Measurements from ENCODE around the gene PTPRE.
A peak's percentile ranks its signal among the peaks of the same experiment; 100 is the strongest.

Gene PTPRE

DNA sequence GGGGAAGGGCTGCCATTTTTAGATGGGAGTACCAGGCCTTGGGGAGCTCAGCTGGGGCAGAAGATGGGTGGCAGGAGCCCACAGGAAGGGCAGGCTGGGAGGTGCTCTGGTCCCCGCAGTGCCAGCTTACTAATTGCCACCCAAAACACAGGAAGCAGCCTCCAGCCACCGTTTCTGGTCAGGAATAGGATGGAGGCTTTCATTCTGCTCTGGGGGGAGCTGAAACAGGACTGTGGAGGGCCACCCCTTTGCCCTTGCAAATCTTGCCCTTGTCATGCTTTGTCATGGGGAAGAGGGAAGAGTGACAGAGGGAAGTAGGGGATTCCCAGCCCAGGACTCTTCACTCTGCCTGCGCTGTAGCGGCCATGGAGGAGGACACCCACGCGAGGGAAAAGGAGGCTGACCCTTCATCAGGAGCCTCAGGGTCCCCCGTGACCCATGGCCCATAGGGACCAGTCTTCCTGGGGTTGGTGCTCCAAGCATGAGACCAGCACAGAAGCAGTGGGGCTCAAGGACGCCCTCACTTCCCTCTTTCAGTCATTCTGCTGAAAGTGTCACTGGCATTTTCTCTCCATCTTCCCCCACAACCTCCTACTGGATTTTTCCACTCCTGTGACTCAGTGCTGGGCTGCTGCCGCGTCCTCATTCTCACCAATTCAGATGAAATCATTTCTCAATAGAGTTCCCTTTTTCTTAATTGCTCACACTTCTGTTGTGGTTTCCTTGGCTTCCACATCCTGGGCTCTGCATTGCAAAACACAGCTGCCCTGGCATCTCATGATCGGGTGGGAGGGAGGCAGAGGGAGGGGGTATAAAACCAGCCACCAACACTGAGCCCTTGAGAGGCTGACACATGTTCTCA lies 157.4 kb downstream of the PTPRE start:
- peak; percentile 72 for DNase-seq

DNA sequence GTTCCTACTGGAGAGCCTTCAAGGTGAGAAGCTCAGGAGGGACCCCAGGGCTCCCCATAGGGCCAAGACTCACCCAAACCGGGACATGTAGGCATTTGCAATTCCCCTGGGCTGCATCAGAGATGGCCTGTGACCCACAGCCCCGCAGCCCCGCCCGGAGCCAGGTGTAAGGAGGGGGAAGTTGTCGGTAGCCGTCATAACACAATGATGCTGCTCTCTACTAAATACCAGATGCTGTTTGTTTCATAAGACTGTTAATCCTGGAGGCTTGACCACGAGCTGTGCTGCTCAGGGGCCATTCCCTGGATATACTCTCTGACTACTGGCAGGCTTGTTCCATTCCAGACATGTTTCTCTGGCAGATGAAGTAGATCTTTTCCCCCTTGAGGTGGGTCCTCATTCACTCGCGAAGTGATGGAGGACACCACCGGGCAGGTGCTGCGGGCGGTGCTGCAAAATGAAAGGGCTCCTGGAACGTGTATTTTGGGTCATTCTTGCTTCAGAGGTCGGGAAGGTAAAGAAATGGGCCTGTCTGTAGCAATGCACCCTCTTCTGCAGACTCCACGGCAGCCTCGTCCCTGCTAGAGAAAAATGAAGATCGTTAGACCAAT lies 158.2 kb downstream of the PTPRE start:
- no peak for DNase-seq

DNA sequence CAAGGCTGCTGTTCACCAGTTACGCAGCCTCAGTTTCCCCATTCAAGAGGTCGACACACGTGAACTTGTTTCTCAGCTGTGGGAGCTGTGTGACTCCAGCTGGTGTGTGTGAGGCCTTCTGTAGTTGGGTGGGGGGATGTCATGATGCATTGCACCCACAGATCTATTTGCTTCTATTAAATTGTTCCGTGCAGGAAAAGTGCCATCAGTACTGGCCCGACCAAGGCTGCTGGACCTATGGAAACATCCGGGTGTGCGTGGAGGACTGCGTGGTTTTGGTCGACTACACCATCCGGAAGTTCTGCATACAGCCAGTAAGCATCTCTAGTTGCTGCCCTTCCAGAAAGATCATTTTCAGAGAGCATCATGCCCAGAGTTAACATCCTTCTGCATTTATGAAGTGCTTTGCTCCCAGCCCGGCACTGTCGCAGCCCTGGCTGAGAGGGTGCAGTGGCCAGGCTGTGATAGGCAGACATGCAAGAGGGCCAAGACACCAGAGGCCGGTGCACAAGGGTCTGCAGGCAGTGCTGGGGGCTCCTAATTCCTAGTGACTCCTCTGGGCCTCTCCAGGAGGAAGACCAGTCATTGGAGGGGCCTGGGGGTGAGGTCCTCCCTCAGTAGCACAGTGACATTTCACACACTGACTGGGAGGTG lies 159.1 kb downstream of the PTPRE start:
- no peak for DNase-seq

DNA sequence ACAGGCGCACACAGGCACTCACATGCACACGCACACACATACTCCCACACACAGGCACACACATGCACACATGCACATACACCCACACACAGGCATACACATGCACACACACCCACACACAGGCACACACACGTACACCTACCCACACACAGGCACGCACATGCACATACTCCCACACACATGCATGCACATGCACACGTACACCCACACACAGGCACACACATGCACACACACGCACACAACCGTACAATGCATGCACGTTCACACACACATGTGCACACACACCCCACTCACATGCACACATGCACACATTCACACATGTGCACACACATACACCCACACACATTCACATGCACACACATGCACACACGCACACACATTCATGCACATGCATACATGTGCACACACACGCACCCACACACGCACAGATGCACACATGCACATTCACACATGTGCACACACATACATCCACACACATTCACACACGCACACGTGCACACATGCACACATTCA lies 160.0 kb downstream of the PTPRE start:
- DNase-seq: no peak

DNA sequence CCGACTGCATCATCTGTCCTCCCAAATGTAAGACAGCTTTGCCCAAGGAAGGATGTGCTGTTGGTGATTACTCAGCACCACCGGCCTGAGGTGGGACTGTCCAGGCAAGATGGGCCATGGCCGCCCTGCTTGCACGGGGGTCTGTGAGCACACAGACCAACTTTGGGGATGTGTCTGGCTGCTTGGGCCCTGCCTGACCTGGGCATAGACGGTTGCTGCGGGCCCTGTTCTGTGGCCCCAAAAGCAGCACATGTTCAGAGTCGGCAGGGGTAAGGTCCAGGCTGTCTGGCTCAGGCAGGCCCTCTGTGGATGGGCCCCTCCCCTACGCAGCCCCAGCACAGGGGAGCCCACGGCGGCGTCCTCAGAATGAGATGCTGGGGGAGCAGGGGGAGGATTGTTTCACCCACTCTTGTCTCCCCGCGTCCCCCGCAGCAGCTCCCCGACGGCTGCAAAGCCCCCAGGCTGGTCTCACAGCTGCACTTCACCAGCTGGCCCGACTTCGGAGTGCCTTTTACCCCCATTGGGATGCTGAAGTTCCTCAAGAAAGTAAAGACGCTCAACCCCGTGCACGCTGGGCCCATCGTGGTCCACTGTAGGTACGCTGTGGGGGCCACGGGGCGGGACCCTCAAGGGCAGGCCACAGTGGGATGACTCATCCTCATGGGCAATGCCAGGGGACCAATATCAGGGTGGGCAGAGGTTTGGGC lies 160.9 kb downstream of the PTPRE start:
- DNase-seq: no peak

DNA sequence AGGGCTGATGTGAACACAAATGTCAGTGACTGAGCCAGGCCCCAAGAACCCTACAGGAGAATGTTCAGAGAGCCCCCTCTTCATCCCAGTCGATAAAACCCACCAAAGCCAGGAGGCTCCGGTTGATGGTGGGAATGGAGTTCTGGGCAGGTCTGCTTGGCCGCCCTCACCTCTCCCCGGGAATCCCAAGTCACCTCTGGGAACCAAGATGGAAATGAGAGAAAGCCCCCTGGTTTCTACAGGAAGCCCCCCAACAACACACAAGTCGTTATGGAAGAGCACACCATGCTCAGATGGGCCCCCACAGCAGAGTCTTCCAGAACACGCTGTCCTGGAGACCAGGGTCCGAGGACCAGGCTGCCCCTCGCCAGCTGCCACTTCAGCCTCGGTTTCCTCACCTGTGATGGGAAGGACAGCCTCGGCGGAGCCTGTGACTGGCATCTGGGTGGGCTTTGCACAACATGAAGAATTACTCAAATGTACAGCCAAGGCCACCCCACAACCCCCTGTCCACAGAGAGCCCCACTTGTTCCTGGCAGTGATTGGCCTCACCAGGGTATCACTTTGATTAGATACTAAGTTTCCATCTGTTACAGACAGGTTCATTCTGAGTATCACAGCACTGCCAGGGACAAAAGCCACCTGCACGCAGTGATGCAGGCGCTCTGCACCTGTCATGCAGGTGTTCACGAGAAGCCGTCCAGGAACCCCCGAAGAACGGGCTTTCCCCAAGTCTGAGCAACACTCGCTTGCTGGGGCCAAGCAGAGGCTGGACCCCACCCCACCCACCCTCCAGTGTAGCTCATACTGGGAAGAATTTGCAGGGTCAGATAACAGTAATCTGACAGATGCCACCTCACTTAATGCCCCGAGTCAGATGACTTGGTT lies 161.7 kb downstream of the PTPRE start:
- DNase-seq: no peak

DNA sequence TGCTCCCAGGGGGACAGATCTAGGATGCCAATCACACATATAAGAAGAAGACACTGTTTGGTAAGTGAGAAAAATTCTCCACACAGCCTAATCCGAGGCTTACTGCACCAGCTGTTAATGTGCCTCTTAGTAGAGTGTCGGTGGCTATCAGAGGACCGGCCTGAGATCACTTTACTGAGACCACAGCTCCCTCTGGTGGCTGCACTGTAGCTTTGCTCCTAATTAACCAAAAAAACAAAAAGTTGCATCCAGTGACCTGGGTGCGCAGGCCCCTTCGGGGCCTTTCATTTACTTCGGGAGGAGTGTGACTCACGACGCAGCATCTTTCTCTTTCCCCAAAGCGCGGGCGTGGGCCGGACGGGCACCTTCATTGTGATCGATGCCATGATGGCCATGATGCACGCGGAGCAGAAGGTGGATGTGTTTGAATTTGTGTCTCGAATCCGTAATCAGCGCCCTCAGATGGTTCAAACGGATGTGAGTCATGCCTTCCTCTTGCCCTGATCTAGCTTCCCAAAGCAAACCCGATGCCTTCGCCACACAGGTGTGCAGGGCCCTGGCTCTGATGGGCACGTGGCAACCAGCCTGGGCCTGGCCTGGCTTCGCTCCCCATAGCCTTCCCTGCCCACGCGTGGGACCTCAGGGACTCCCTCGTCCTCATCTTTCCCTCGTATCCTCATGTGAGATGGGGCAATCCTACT lies 162.6 kb downstream of the PTPRE start:
- DNase-seq: peak; percentile 81

DNA sequence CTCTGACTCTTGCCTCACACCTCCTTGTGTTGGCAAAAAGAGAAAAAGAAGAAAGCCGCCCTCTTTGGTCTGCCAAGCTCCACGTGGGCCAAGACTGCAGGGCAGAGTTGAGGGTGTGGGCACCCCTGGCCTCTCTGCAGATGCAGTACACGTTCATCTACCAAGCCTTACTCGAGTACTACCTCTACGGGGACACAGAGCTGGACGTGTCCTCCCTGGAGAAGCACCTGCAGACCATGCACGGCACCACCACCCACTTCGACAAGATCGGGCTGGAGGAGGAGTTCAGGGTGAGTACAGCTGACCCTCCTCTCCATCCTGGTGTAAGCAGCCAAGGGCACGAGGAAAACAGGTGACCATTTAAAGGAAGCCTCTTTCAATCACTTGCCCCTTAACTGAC lies 163.3 kb downstream of the PTPRE start:
- DNase-seq: no peak

DNA sequence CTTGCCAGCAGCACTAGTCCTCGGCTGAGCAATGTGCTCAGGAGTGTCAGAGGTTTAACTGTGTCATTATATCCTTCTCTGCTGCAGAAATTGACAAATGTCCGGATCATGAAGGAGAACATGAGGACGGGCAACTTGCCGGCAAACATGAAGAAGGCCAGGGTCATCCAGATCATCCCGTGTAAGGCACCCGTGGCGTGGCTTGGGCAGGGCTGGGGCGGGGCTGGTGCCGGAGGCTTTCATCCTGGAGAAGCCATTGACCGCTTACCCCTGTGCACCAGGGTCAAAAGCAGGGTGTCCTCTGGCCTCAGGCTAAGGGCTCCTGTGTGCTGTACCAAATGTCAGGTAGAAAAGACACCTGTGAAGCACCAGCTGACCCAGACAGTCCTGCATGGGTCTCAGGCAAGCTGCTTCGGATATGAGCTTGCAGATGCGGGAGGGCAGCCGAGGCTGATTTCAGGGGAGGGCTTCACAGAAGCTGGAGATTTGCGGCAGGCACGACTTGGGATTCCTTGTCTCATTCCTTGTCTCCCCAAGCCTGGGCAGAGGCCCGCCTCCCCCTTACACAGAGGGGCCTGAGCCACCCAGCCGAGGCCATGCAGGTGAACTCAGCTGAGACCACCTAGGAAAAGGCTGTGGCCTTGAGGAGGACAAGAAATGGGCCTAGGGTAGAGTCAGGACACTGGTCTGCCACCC lies 164.0 kb downstream of the PTPRE start:
- no peak for DNase-seq

DNA sequence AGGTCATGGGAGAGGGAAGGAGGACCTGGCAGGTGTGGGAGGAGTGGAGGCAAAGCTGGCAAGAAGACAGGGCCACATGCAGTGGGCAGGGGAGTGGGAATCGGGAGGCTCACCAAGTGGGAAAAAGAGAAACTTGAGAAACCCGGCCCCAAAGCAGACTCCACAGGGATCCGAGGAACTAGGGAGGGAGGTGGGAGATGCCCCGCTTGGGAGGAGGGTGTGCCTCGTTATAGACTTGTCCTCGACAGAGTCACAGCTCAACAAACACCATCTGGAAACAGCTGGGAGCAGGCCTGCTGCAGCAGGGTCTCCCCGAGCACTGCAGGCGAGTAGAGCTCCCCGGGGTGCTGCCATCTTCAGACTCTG lies 164.5 kb downstream of the PTPRE start:
- no peak for DNase-seq

DNA sequence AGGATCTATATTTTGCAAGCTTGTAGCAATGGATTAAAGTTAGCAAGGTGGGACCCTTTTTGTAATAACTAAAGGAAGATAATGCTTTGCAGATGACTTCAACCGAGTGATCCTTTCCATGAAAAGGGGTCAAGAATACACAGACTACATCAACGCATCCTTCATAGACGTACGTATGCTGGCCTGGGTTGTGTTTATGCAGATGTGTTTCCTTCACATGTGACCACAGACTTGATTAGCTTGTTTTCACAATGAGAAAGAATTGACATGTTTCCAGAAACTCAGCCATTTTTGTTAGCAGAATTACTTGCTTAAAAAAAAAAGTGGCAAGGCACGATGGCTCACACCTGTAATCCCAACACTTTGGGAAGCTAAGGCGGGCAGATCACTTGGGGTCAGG lies 165.1 kb downstream of the PTPRE start:
- DNase-seq: no peak

DNA sequence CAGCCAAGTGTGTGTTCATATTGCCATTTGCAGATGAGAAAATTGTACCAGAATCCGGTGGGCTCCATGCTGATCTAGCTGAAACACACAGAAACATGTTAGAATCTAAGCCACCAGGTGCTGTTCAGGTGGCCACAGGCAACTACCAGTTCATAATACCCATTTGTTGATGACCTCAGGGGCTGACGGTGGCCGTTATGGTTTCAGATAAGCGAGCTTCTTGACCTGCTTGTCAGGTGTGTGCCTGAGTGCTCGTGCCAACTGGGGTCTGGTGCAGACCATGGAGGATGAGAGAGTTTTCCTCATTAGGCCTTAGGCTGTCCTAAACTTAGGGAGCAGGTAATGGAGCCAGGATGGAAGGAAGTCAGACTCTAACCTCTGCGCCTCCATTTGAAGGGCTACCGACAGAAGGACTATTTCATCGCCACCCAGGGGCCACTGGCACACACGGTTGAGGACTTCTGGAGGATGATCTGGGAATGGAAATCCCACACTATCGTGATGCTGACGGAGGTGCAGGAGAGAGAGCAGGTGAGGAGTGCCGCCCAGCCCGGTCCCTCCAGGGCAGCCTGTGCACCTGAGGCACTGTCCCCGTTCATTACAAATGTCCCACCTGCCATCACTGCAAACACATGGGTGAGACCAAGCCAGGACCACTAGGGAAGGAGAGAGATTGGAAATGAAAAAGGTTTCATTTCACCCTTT lies 166.2 kb downstream of the PTPRE start:
- no peak for DNase-seq

DNA sequence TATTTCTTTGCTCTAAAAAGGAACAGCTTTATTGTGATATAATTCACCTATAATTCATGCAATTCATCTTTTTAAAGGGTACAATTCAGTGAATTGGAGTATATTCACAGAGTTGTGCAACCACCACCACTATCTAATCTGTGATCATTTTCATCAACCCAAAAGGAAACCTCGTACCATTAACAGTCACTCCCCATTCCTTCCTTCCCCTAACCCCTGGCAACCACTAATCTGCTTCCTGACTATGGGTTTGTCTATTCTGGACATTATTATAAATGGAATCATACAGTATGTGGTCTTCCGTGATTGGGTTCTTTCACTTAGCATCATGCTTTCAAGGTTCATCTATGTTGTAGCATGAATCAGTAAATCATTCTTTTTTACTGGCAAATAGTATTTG lies 167.0 kb downstream of the PTPRE start:
- DNase-seq: no peak

DNA sequence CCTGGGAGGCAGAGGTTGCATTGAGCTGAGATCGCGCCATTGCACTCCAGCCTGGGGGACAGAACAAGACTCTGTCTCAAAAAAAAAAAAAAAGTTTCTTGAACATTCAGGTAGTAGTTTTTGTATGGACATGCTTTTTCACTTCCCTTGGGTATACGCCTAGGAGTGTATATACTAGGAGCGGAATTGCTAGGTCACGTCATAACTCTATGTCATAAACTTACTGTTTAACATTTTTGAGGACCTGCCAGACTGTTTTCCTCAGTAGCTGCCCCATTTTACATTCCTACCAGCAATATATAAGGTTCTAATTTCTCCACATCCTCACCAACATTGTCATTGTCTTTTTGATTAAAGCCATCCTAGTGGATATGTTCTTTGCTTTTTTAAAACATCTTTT lies 167.7 kb downstream of the PTPRE start:
- no peak for DNase-seq

DNA sequence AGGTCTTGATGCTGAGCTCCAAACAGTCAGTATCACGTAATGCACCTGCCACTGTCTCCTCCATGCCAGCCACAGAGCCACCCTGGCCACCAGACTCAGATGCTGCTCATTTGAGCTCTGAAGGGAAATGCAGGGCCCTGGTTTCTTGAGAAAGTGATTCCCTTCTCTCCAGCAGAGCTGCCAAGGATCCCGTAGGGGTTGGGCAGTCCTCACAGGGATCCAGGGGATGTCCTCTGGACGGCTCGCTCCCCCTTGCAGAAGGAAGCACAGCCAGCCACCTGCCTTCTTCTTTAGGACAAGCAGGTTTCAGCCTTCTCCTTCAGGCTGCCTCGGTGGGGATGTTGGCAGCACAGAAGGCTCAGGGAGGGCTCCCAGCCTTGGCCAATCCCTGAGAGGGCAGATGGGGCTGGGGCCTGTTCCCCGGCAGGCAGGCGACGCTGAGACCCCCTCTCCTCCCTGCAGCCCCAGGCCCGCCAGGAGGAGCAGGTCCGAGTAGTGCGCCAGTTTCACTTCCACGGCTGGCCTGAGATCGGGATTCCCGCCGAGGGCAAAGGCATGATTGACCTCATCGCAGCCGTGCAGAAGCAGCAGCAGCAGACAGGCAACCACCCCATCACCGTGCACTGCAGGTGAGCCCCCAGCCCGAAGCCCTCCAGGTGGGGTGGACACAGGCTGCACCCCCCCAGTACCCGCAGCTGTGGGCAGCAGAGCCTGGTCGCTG lies 170.4 kb downstream of the PTPRE start:
- no peak for DNase-seq

DNA sequence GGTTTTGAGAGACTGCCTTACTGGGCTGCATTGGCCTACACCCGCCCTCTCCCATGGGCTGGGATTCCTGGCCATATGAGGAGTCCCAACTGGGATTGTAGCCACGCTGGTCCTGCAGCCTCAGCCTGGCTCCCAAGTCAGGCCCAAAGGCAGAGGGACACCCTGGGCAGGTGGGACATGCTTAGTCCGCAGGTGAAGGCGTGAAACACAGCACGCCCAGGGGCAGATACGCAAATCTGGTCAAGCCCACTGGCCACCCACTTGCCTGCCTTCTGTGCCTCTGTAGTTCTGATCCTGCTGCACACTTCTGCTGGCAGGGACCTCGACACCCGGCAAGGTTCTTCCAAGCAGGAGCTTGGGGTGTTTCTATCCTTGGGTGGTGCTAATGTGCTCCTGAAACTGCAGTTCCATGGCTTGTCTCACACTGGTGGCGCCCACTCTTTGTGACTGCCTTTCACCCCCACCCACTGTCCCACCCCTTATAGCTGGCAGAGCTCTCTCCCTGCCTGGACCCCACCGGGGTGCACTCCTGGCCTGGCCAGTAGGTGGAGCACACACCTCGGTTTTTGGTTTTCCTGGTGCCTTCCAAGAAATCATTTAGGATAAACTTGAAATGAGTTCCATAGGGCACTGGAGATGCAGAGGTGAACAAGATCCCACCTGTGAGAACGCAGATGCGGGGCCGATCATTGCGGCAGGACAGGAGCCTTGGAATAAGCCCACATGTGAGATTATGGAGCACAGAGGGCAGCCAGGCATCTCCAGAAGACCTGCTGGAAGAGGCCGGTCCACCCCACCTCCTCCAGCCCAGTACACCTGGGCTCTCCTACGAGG lies 171.4 kb downstream of the PTPRE start:
- peak; percentile 56 for DNase-seq

DNA sequence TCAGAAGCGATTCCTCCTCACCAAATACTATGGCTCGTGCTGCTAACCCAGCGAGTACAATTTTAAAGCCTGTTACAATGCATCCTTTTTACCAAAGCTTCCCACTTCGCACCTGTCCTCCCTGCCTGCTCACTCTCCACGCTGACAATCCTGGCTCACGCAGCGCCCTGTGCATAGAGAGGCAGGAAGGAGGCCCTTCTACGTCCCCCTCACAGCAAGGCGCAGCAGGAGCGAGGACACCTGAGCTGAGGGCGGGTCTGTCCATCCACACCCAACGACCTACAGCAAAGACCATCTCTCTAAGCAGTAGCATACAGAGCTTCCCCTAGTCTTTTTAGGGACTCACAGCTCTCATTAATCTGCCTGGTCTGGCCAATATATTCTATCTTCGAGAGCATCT lies 173.3 kb downstream of the PTPRE start:
- no peak for DNase-seq

DNA sequence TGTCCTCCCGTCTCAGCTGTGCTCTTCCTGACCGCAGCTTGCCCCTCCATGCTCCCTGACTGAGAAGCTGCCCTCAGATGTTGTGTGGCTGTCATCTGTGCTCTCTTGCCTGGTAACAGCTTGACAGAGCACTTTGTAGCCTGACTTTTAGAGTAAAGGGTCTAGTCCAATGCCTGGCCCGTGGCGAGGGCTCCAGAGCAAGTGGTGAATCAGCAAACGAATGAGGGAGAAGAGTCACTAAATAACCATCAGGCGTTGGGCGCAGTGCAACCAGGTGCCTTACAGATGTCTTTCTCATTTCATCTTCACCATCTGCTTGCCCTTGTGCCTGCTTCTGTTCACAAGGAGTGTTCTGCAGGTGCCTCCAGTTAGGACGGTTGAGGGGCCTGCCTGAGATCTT lies 173.7 kb downstream of the PTPRE start:
- no peak for DNase-seq

DNA sequence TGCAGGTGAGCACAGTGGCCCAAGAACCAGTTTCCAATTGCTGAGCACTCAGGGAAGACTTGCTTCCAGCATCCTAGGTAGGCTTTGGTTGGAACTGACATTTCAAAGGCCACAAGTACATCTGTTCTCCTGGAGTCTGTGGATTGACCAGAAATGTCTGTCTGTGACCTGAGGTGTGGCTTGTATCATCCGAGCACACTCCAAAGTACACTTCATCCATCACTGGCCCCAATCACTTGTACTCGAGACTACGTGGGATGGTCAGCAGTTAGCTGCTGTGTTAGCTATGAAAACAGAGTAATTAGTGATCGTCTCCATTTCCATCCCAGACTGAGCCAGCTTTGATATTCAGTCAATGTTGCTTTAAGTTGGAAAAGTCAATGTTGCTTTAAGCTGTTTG lies 174.3 kb downstream of the PTPRE start:
- no peak for DNase-seq

All from CD4-positive, alpha-beta T cell treated with Interleukin-10 for 1 hour (primary cell).